ENCODE data around the gene RAB20. TPM values are rescaled to one million over a fixed set of nuclear protein-coding genes. Genes with fewer than 3 reads are reported as not detected.

RAB20 gene
- total and polyA plus RNA-seq, 5 experiments from 2014 or later = 2.2 to 4.5 (median 2.9) TPM

GRCh38 chr13:110509478-110509926, 52.0 kb downstream of the RAB20 start:
- no peak overlapping the region for H3K27ac Mint-ChIP-seq

DNA sequence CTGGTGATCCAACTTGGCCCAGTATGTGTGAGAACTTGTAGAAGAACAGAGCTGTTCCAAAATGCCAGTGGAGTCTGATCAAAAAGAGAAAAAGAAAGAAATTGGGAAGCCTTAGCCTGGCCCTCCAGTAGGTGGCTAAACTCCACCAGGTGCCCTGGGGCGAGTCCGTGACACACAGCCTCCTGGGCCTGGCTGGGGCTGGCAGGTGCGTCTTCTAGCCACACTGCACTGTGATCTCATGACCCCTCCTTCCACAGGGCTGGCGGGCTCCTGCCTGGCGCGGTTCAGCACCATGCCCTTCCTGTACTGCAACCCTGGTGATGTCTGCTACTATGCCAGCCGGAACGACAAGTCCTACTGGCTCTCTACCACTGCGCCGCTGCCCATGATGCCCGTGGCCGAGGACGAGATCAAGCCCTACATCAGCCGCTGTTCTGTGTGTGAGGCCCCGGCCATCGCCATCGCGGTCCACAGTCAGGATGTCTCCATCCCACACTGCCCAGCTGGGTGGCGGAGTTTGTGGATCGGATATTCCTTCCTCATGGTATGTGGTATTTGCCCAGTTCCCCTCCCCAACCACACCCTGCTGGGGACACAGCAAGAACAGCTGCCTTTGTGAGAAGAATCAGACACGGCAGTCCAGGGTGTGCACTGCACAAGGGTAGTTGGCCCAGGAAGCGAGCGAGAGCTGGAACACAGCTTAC, 53.7 kb downstream of the RAB20 start:
- POLR2A ChIA-PET = no interaction called here
- Mint-ChIP-seq H3K27me3 (peaks cover 0 to 17% (median 0%) of the 10 kb centered on the region in 5 donors), H3K4me1 (peaks cover 0 to 7% (median 3%) of the 10 kb centered on the region in 4 donors), H3K36me3 (no peaks in the 10 kb centered on the region), H3K27ac (no peak overlapping the region), H3K4me3 (no peak overlapping the region), H3K9me3 (no peaks in the 10 kb centered on the region)
- DNase-seq (no peak), ATAC-seq (no peak)

More at GRCh38 chr13:110509478-110509926, 52.0 kb downstream of the RAB20 start:
- no peak overlapping the region for H3K4me3 Mint-ChIP-seq
- H3K27me3 Mint-ChIP-seq = peaks cover 0 to 17% (median 0%) of the 10 kb centered on the region in 5 donors
- ATAC-seq (no peak), DNase-seq (no peak)
- POLR2A ChIA-PET = no interaction called here
- H3K4me1 Mint-ChIP-seq = peaks cover 0 to 7% (median 3%) of the 10 kb centered on the region in 4 donors
- no peaks in the 10 kb centered on the region for H3K9me3 Mint-ChIP-seq
- H3K36me3 Mint-ChIP-seq = no peaks in the 10 kb centered on the region

DNA sequence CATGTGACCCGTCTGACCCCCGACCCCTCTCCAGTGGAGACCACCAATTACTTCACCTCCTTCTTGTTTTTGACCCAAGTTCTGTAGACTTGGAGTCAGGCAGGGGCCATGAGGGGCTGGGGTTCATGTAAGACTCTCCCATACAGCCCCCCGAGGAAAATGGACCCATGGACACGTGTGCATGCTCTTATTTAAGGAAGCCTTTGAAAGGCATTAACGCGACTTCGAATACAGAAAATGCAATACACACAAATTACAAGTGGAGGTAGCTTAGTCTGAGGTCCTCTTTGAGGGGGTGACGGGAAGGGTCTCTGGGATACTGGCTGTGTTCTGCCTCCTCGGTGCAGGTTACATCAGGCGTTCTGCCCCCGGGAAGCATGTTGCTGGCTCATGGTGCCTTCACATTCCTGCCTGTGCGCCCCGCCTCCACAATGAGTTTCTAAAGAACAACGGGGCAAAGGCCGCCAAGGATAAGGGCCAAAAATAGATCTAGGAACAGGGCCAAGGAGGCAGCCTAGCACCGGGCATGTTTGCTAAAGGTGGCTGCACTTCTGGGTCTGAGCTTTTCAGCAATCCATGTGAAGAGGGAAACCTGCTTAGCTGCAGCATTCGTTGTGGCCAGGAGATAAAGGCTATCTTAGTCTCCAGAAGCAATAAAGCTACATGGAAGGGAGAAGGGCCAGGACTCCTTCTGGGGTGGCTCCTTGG, 54.5 kb downstream of the RAB20 start:
- Mint-ChIP-seq H3K9me3 (no peaks in the 10 kb centered on the region), H3K4me3 (no peak overlapping the region), H3K36me3 (no peaks in the 10 kb centered on the region), H3K4me1 (peaks cover 0 to 7% (median 3%) of the 10 kb centered on the region in 4 donors), H3K27ac (no peak overlapping the region), H3K27me3 (peaks cover 0 to 17% (median under 1%) of the 10 kb centered on the region in 5 donors)
- DNase-seq (no peak), ATAC-seq (no peak)
- POLR2A ChIA-PET = no interaction called here

- POLR2A ChIA-PET = no interaction called here
- Mint-ChIP-seq H3K4me1 (peaks cover 0 to 7% (median 3%) of the 10 kb centered on the region in 4 donors), H3K4me3 (no peak overlapping the region), H3K36me3 (no peaks in the 10 kb centered on the region), H3K27ac (no peak overlapping the region), H3K27me3 (peaks cover 0 to 17% (median 5%) of the 10 kb centered on the region in 5 donors), H3K9me3 (peaks cover 0 to 4% (median 0%) of the 10 kb centered on the region in 9 donors)
- no peak for DNase-seq
- no peak for ATAC-seq
These were observed 55.1 kb downstream of the RAB20 start for GRCh38 chr13:110506396-110506795.

DNA sequence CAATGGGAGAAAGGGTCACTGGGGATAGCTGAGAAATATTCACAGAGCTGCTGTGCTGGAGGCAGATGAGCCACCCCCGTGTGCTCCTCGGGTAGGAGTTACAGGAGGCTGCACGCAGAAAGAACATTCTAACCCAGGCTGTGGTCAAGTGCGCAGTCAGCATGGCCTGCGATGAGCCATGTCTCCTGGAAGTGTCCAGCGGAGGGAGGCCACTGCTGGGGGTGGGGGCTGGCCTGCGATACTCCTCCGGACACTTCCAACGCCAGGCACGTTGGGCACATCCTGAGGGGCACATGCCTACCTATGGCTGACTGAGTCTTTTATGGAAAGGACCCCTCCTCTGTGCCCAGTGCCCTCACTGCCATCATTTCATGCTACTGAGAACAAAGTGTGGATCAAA, 55.9 kb downstream of the RAB20 start:
- Mint-ChIP-seq H3K27ac (peak overlapping the region in 1 of 10 donors; percentile 37), H3K9me3 (peaks cover 0 to 4% (median 2%) of the 10 kb centered on the region in 9 donors)
- POLR2A ChIA-PET = no interaction called here

GRCh38 chr13:110503979-110504499, 57.5 kb downstream of the RAB20 start:
- Mint-ChIP-seq H3K27me3 (peaks cover 3 to 20% (median 5%) of the 10 kb centered on the region in 5 donors), H3K36me3 (no peaks in the 10 kb centered on the region), H3K4me1 (no peaks in the 10 kb centered on the region), H3K27ac (no peak overlapping the region), H3K4me3 (no peak overlapping the region), H3K9me3 (peaks cover 0 to 12% (median 4%) of the 10 kb centered on the region in 9 donors)
- ATAC-seq (no peak), DNase-seq (no peak)
- POLR2A ChIA-PET = no interaction called here

More for the DNA sequence above, 55.9 kb downstream of the RAB20 start:
- no peak for ATAC-seq
- Mint-ChIP-seq H3K36me3 (no peaks in the 10 kb centered on the region), H3K27me3 (peaks cover 3 to 17% (median 5%) of the 10 kb centered on the region in 5 donors), H3K4me1 (peaks cover 0 to 7% (median 3%) of the 10 kb centered on the region in 4 donors), H3K4me3 (no peak overlapping the region)
- DNase-seq = peak in 1 of 10 donors; percentile 42

DNA sequence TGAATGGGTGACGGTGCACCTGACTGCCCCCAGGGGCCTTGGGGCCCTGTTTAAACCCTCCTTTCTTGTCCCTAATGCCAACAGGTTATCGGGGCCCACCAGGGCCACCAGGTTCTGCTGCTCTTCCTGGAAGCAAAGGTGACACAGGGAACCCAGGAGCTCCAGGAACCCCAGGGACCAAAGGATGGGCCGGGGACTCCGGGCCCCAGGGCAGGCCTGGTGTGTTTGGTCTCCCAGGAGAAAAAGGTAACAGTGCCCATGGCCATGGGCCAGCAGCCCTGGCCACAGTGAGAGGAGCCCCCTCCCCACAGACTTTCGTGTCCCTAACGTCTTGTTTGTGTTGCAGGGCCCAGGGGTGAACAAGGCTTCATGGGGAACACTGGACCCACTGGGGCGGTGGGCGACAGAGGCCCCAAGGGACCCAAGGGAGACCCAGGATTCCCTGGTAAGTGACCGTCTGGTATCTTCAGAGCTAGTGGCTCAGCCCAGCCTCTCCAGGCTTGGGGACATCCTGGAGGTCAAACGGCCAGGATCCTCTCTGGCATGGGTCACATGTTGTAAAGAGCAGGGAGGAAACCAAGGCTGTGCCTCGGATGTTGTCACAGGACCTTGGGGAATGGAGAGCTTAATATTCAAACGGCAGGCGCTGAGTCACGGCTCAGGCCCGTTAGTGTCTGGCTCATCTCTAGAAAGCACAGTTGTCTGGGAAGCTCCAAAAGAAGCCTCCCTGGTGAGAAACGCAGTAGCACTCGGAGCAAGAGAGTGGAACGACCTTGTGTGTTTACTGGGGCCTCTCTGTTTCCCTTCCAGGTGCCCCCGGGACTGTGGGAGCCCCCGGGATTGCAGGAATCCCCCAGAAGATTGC, 58.3 kb downstream of the RAB20 start:
- Mint-ChIP-seq H3K27me3 (peaks cover 3 to 20% (median 5%) of the 10 kb centered on the region in 5 donors), H3K4me1 (no peaks in the 10 kb centered on the region), H3K36me3 (no peaks in the 10 kb centered on the region), H3K27ac (no peak overlapping the region), H3K4me3 (no peak overlapping the region), H3K9me3 (peaks cover 0 to 13% (median 4%) of the 10 kb centered on the region in 9 donors)
- ATAC-seq (no peak), DNase-seq (peak in 1 of 10 donors; percentile 58)
- POLR2A ChIA-PET = no interaction called here

DNA sequence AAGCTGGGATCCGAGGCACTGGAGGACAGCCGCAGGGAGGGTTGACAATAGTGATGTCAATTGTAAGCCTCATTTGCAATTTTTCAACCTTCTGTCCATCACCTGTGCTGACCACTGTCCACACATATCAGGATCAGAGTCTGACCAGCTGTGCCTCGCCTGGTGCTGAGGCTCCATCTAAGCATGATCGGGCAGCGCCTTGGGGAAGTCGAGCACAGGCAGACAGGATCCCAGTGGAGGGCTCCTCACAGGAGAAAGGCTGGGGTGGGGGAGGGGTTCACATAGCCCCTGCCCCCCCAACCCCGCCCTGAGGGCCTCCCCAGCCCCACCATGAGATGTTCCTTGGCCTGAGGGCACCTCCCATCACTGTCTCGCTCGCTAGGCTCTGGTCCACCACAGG, 60.3 kb downstream of the RAB20 start:
- H3K4me3 Mint-ChIP-seq = no peak overlapping the region
- peak in 1 of 10 donors; percentile 54 for DNase-seq
- H3K27ac Mint-ChIP-seq = no peak overlapping the region
- H3K9me3 Mint-ChIP-seq = peaks cover 0 to 13% (median 4%) of the 10 kb centered on the region in 9 donors
- POLR2A ChIA-PET = no interaction called here
- no peaks in the 10 kb centered on the region for H3K4me1 Mint-ChIP-seq
- no peak for ATAC-seq
- peaks cover 3 to 13% (median 6%) of the 10 kb centered on the region in 5 donors for H3K27me3 Mint-ChIP-seq
- no peaks in the 10 kb centered on the region for H3K36me3 Mint-ChIP-seq

DNA sequence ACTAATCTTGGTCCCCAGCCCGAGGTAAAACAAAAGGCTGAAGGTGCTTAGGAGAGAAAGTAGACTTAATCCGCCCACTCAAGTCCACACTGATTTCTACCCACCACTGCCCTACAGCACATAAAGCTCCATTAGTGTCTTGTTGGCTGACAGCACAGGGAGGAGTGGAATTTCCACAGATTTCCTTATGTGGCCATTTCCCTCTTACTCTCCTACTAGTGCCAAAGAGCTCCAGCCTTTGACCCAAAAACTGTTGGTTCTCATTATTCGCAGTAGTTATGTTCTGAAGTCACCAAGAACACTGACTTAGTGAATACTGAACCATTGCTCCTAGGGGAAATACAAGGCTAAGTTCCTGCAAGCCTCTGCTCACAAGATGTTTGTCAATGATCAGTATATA, 61.2 kb downstream of the RAB20 start:
- H3K4me1 Mint-ChIP-seq = no peaks in the 10 kb centered on the region
- ATAC-seq = no peak
- peak in 1 of 10 donors; percentile 16 for DNase-seq
- no peaks in the 10 kb centered on the region for H3K36me3 Mint-ChIP-seq
- no peak overlapping the region for H3K4me3 Mint-ChIP-seq
- POLR2A ChIA-PET = no interaction called here
- no peak overlapping the region for H3K27ac Mint-ChIP-seq
- peaks cover 0 to 9% (median 6%) of the 10 kb centered on the region in 5 donors for H3K27me3 Mint-ChIP-seq
- H3K9me3 Mint-ChIP-seq = peaks cover 0 to 13% (median 4%) of the 10 kb centered on the region in 9 donors

GRCh38 chr13:110499621-110500281, 61.8 kb downstream of the RAB20 start:
- POLR2A ChIA-PET = no interaction called here
- DNase-seq (no peak), ATAC-seq (no peak)
- Mint-ChIP-seq H3K27me3 (peaks cover 0 to 9% (median 6%) of the 10 kb centered on the region in 5 donors), H3K36me3 (no peaks in the 10 kb centered on the region), H3K4me3 (no peak overlapping the region), H3K27ac (no peak overlapping the region), H3K4me1 (no peaks in the 10 kb centered on the region), H3K9me3 (peaks cover 0 to 13% (median 4%) of the 10 kb centered on the region in 9 donors)

GRCh38 chr13:110498765-110499164, 62.8 kb downstream of the RAB20 start:
- H3K27ac Mint-ChIP-seq = peak overlapping the region in 1 of 10 donors; percentile 6
- POLR2A ChIA-PET = no interaction called here
- peaks cover 0 to 9% (median 6%) of the 10 kb centered on the region in 5 donors for H3K27me3 Mint-ChIP-seq
- H3K4me1 Mint-ChIP-seq = no peaks in the 10 kb centered on the region
- H3K9me3 Mint-ChIP-seq = peaks cover 0 to 13% (median 4%) of the 10 kb centered on the region in 9 donors
- no peaks in the 10 kb centered on the region for H3K36me3 Mint-ChIP-seq
- H3K4me3 Mint-ChIP-seq = no peak overlapping the region
- ATAC-seq = no peak
- peak in 1 of 10 donors; percentile 40 for DNase-seq

DNA sequence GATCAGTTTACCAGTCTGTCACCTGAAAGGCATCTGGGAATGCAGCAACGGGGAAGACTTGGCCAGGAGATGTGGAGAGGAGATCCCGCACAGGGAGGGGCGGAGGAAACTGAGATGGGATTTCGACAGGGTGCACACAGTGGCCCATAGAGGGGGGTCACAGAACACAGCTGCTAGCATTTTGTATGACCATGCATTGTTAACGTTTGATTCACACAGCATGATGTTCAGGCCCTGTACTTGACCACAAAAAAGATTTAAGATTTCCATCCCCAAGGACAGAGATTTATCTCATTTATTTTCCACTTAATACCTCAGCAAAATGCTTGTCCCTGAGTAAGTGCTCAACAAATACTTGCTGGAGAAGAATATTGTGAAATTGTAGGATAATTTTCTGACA, 63.2 kb downstream of the RAB20 start:
- POLR2A ChIA-PET = no interaction called here
- no peak overlapping the region for H3K4me3 Mint-ChIP-seq
- H3K27me3 Mint-ChIP-seq = peaks cover 0 to 9% (median 6%) of the 10 kb centered on the region in 5 donors

More for the DNA sequence above, 63.2 kb downstream of the RAB20 start:
- Mint-ChIP-seq H3K4me1 (no peaks in the 10 kb centered on the region), H3K9me3 (peaks cover 0 to 13% (median 4%) of the 10 kb centered on the region in 9 donors), H3K27ac (no peak overlapping the region), H3K36me3 (no peaks in the 10 kb centered on the region)
- ATAC-seq = no peak
- DNase-seq = no peak

All from naive thymus-derived CD8-positive, alpha-beta T cell (primary cell).